Activated CD8-positive, alpha-beta T cell treated with anti-CD3 and anti-CD28 coated beads for 36 hours (primary cell): Measurements from ENCODE around the gene GLIPR2. TPM values are rescaled to one million over a fixed set of nuclear protein-coding genes. Genes with fewer than 3 reads are reported as not detected.
"Not testable (repeated sequence)": the region's sequence is repeated elsewhere in the genome, so short reads cannot be mapped to it uniquely, and the experiment has no call there.

Experiments used
- ATAC-seq: fragments of 200-7000 bp; cut with Tn5 transposase; one replicate; pipeline ENCODE4 v1.10.0; 2021; ENCODE audit warnings: mild to moderate bottlenecking, moderate library complexity
- CTCF ChIA-PET: fragments of 350-600 bp; sonication (Branson Sonifier 250); formaldehyde crosslinking; loops from one replicate; lab custom pipeline; 2021; ENCODE audit warnings: antibody characterized with exemption; lab: Charles Lee
- POLR2A ChIA-PET: fragments of 350-600 bp; sonication (Branson Sonifier 250); formaldehyde crosslinking; loops from one replicate; lab custom pipeline; 2021; ENCODE audit warnings: antibody characterized with exemption; lab: Charles Lee
- DNase-seq: peaks from one replicate; pipeline ENCODE4 v3.0.0-alpha.2; 2020
- H3K27ac Mint-ChIP-seq: one replicate; pipeline ENCODE4 v1.8.0; 2021; ENCODE audit warnings: mild to moderate bottlenecking, mixed read lengths
- H3K27me3 Mint-ChIP-seq: one replicate; pipeline ENCODE4 v1.8.0; 2021; ENCODE audit warnings: mixed read lengths
- H3K36me3 Mint-ChIP-seq: one replicate; pipeline ENCODE4 v1.8.0; 2021; ENCODE audit warnings: low read depth, mixed read lengths
- H3K4me1 Mint-ChIP-seq: one replicate; pipeline ENCODE4 v1.8.0; 2021; ENCODE audit warnings: low read depth, mixed read lengths
- H3K4me3 Mint-ChIP-seq: one replicate; pipeline ENCODE4 v1.8.0; 2021; ENCODE audit warnings: mild to moderate bottlenecking, moderate library complexity, mixed read lengths
- H3K9me3 Mint-ChIP-seq: one replicate; pipeline ENCODE4 v1.8.0; 2021; ENCODE audit warnings: mixed read lengths
- intact Hi-C: fragments of 100-400 bp; cut with micrococcal nuclease; formaldehyde crosslinking; loops from one replicate; pipeline ENCODE4 v1.10.0; 2022
- total RNA-seq, 2 experiments: library from RNA; stranded (reverse); gene quantifications; one replicate each; pipeline ENCODE4 v1.2.3, GENCODE V29; 2021
- TF ChIP-seq, protein P1 (sequence below): fragments of 200-600 bp; IDR thresholded peaks from one replicate; pipeline ENCODE4 v1.8.0; 2022; ENCODE audit warnings: antibody characterized with exemption, mild to moderate bottlenecking

Gene GLIPR2
- total RNA-seq, 2 experiments from 2014 or later = 12.2 to 13.6 TPM

- no peaks in the 10 kb centered on the region for H3K27me3 Mint-ChIP-seq
- CTCF ChIA-PET = interaction anchor here (2.3 kb wide), 1 partner anchor 56 kb away, joined by 20 read pairs; no protein-coding TSS in a partner anchor
- no peak overlapping the region for H3K27ac Mint-ChIP-seq
- DNase-seq = no peak
- no peak for ATAC-seq
- no peak overlapping the region for H3K4me3 Mint-ChIP-seq
- H3K9me3 Mint-ChIP-seq = no peaks in the 10 kb centered on the region
- TF ChIP-seq, protein P1, sequence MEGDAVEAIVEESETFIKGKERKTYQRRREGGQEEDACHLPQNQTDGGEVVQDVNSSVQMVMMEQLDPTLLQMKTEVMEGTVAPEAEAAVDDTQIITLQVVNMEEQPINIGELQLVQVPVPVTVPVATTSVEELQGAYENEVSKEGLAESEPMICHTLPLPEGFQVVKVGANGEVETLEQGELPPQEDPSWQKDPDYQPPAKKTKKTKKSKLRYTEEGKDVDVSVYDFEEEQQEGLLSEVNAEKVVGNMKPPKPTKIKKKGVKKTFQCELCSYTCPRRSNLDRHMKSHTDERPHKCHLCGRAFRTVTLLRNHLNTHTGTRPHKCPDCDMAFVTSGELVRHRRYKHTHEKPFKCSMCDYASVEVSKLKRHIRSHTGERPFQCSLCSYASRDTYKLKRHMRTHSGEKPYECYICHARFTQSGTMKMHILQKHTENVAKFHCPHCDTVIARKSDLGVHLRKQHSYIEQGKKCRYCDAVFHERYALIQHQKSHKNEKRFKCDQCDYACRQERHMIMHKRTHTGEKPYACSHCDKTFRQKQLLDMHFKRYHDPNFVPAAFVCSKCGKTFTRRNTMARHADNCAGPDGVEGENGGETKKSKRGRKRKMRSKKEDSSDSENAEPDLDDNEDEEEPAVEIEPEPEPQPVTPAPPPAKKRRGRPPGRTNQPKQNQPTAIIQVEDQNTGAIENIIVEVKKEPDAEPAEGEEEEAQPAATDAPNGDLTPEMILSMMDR = no peak
- peaks cover 14% of the 10 kb centered on the region for H3K36me3 Mint-ChIP-seq
- intact Hi-C loops = no loop called here
- peaks cover 17% of the 10 kb centered on the region for H3K4me1 Mint-ChIP-seq
- POLR2A ChIA-PET = no interaction called here
Observed at GRCh38 chr9:36158122-36158521, 21.6 kb downstream of the GLIPR2 start.

- CTCF ChIA-PET = interaction anchor here (1.2 to 2.3 kb wide), 2 partner anchors 54 to 56 kb away, joined by 3 to 20 read pairs; no protein-coding TSS in a partner anchor
Observed at GRCh38 chr9:36158917-36159316, 22.4 kb downstream of the GLIPR2 start.

GRCh38 chr9:36159509-36159908 lies 23.0 kb downstream of the GLIPR2 start:
- H3K9me3 Mint-ChIP-seq, H3K27me3 Mint-ChIP-seq, DNase-seq, H3K4me3 Mint-ChIP-seq, H3K27ac Mint-ChIP-seq, intact Hi-C loops, H3K4me1 Mint-ChIP-seq, ATAC-seq: not testable (repeated sequence)
- CTCF ChIA-PET = interaction anchor here (1.2 to 2.3 kb wide), 2 partner anchors 55 to 57 kb away, joined by 3 to 20 read pairs; no protein-coding TSS in a partner anchor
- H3K36me3 Mint-ChIP-seq = peaks cover 10% of the 10 kb centered on the region
- POLR2A ChIA-PET = interaction anchor here (0.7 to 0.9 kb wide), 2 partner anchors 10 to 14 kb away, joined by 3 read pairs; no protein-coding TSS in a partner anchor

More at GRCh38 chr9:36158917-36159316, 22.4 kb downstream of the GLIPR2 start:
- intact Hi-C loops = no loop called here
- H3K36me3 Mint-ChIP-seq = peaks cover 12% of the 10 kb centered on the region
- H3K9me3 Mint-ChIP-seq = no peaks in the 10 kb centered on the region
- POLR2A ChIA-PET = interaction anchor here (0.7 kb wide), 1 partner anchor 15 kb away, joined by 3 read pairs; no protein-coding TSS in a partner anchor
- H3K4me1 Mint-ChIP-seq = peaks cover 13% of the 10 kb centered on the region
- no peaks in the 10 kb centered on the region for H3K27me3 Mint-ChIP-seq
- ATAC-seq (no peak), DNase-seq (no peak)
- TF ChIP-seq, protein P1 = no peak
- no peak overlapping the region for H3K4me3 Mint-ChIP-seq
- no peak overlapping the region for H3K27ac Mint-ChIP-seq

DNA sequence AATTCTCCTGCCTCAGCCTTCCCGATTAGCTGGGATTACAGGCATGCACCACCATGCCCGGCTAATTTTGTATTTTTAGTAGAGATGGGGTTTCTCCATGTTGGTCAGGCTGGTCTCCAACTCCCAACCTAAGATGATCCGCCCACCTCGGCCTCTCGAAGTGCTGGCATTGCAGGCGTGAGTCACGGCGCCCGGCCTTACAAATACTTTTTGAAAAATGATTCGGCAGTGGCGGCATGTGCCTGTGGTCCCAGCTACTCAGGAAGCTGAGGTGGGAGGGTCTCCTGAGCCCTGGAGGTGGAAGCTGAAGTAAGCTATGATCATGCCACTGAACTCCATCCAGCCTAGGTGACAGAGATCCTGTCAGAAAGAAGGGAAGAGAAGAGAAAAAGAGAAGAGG lies 23.6 kb downstream of the GLIPR2 start:
- POLR2A ChIA-PET = interaction anchor here (0.9 kb wide), 1 partner anchor 10 kb away, joined by 3 read pairs; no protein-coding TSS in a partner anchor
- H3K36me3 Mint-ChIP-seq = peaks cover 10% of the 10 kb centered on the region
- H3K27me3 Mint-ChIP-seq, ATAC-seq, intact Hi-C loops, DNase-seq, H3K4me1 Mint-ChIP-seq, H3K9me3 Mint-ChIP-seq, H3K27ac Mint-ChIP-seq, H3K4me3 Mint-ChIP-seq: not testable (repeated sequence)
- CTCF ChIA-PET = interaction anchor here (0.7 to 2.3 kb wide), 2 partner anchors 58 to 75 kb away, joined by 3 to 20 read pairs; no protein-coding TSS in a partner anchor

- ATAC-seq (no peak), DNase-seq (no peak)
- H3K9me3 Mint-ChIP-seq = no peaks in the 10 kb centered on the region
- intact Hi-C loops = no loop called here
- CTCF ChIA-PET = interaction anchor here (10.1 kb wide), 1 partner anchor 59 kb away, joined by 330 read pairs; no protein-coding TSS in a partner anchor
- POLR2A ChIA-PET = no interaction called here
- no peak overlapping the region for H3K4me3 Mint-ChIP-seq
- H3K4me1 Mint-ChIP-seq = peaks cover 8% of the 10 kb centered on the region
- TF ChIP-seq, protein P1 = no peak
- H3K27ac Mint-ChIP-seq = no peak overlapping the region
- no peaks in the 10 kb centered on the region for H3K27me3 Mint-ChIP-seq
- H3K36me3 Mint-ChIP-seq = peaks cover 10% of the 10 kb centered on the region
Observed at GRCh38 chr9:36161187-36161586, 24.7 kb downstream of the GLIPR2 start.

DNA sequence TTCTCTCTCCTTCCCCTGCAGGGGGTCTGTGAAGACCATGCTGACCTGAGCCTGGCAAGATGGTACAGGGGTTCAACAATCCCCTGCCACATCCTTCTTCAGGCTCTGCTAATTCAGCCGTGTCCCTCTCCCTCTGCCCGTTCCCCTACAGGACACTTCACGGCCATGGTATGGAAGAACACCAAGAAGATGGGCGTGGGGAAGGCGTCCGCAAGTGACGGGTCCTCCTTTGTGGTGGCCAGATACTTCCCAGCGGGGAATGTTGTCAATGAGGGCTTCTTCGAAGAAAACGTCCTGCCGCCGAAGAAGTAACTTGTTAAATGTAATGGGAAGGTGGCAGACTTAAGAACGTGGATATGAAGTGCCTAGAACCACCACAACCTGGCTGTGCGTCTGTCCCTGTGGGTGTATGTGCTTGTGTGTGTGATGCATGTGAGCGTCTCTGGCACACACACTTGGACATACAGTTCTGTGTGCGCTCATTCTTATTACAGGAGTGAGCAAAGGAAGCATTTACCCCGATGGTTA lies 25.7 kb downstream of the GLIPR2 start:
- TF ChIP-seq, protein P1 = no peak
- H3K36me3 Mint-ChIP-seq = peaks cover 5% of the 10 kb centered on the region
- H3K4me1 Mint-ChIP-seq = peaks cover 11% of the 10 kb centered on the region
- ATAC-seq = no peak
- no peak for DNase-seq
- no peak overlapping the region for H3K4me3 Mint-ChIP-seq
- ChIA-PET CTCF (interaction anchor here (2.8 to 10.1 kb wide), 3 partner anchors 28 to 60 kb away, joined by 10 to 330 read pairs (median 71); partner anchors contain the start of gene CLTA), POLR2A (interaction anchor here (0.9 kb wide), 1 partner anchor 11 kb away, joined by 3 read pairs; no protein-coding TSS in a partner anchor)
- H3K27ac Mint-ChIP-seq = no peak overlapping the region
- H3K27me3 Mint-ChIP-seq = no peaks in the 10 kb centered on the region
- H3K9me3 Mint-ChIP-seq = no peaks in the 10 kb centered on the region
- intact Hi-C loops = no loop called here
